ENCODE data around the gene SLAMF9.

Gene SLAMF9

DNA sequence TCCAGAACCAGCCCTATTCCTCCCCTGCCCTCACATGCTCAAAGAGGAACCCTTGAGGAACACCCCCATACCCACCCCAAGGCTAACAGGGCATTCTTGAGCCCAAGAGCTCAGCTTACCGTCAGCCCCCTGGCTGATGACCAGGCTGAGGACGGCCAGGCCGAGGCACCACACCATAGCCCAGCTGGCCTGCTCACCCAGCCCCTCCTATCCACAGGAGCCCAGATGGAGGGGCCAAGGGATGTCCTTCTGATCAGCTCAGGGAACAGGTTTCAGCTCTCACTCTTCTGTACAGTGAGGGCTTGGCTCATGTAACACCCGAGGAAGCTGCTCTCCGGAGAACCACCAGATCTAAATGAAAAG lies 10.8 kb downstream of the SLAMF9 start:
- TF ChIP-seq, protein P1, sequence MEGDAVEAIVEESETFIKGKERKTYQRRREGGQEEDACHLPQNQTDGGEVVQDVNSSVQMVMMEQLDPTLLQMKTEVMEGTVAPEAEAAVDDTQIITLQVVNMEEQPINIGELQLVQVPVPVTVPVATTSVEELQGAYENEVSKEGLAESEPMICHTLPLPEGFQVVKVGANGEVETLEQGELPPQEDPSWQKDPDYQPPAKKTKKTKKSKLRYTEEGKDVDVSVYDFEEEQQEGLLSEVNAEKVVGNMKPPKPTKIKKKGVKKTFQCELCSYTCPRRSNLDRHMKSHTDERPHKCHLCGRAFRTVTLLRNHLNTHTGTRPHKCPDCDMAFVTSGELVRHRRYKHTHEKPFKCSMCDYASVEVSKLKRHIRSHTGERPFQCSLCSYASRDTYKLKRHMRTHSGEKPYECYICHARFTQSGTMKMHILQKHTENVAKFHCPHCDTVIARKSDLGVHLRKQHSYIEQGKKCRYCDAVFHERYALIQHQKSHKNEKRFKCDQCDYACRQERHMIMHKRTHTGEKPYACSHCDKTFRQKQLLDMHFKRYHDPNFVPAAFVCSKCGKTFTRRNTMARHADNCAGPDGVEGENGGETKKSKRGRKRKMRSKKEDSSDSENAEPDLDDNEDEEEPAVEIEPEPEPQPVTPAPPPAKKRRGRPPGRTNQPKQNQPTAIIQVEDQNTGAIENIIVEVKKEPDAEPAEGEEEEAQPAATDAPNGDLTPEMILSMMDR (IDR thresholded peaks at IDR 0.05; ENCODE audit: low read depth, low read length) = no peak

DNA sequence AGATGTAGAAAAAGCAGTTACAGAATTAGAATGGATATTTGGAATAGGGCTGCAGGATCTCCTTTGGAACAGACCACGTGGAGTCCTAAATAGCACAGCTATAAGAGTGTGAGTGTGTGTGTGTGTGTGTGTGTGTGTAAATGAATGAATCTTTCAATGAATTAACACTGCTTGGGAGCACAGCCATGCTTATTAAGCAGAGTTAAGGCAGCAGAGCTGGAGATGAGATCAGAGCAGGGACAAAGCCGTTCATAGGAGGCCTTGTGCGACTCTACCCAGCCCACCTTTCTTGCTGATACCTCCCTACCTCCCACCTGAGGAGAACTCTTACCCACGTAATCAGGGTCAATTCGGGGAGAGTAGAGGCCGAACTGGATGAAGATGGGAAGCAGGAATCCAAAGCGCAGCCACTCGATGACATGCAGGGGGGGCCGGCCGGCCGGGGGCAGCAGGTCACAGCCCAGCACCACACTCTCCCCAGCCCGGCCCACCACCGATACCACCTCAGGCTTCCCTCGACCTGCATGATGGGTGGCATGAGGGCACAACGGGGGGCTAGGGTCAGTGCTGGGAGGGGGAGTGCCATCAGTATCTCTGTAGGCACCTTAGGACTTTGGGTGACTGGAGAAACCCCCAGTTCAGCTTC lies 11.3 kb downstream of the SLAMF9 start:
- DNase-seq (ENCODE audit: extremely low read depth, low read depth) = no peak

More for the DNA sequence above, 10.8 kb downstream of the SLAMF9 start:
- DNase-seq (ENCODE audit: extremely low read depth, low read depth) = no peak

DNA sequence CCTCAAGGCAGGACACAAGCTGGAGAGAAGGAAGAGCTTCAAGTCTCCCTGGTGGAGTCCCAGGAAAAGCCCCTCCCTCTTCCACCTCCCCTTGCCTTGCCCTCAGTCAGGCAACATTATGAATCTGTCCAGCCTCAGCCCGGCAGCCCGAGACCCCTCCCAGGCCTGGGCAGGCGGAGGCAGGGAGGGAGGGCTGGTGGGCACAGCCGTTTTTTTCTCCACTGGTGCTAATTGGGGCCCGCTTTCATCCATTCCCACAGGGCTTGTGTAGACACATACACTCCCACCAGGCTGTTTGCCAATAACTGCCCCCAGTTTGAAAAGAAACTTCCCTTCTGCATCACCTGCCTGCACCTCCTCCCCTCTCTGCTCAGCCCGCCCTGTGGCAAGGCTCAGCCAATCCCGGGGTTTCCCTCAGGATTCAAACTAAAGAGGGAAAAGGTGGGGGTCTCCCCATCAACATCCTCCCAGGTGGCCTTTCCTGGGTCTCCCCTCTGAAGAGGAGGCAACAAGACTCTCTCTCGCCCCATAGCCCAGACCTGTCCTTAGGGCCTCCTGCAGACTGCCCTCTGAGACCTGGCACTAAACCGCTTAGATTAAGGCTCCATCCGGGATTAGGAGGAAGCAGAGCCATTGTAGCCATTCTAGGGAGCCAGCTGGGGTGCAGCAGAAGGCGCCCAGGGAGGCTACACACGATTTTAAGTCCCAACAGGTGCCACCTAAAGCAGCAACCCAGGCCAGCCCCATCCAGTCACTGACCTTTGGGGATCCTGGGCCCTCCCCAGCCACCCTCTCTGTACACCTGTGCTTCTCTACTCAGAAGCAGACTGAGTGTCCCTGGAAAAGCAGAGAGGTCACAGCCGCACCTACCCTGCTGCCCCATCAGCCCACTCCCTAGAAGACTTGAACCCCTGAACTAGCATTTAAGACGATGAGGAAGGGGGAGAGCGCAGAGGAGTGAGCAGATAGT lies 12.2 kb downstream of the SLAMF9 start:
- TF ChIP-seq, protein P1 (IDR thresholded peaks at IDR 0.05; ENCODE audit: low read depth, low read length) = no peak
- DNase-seq (ENCODE audit: extremely low read depth, low read depth) = no peak

More for the DNA sequence above, 11.3 kb downstream of the SLAMF9 start:
- TF ChIP-seq, protein P1 (IDR thresholded peaks at IDR 0.05; ENCODE audit: low read depth, low read length) = no peak

DNA sequence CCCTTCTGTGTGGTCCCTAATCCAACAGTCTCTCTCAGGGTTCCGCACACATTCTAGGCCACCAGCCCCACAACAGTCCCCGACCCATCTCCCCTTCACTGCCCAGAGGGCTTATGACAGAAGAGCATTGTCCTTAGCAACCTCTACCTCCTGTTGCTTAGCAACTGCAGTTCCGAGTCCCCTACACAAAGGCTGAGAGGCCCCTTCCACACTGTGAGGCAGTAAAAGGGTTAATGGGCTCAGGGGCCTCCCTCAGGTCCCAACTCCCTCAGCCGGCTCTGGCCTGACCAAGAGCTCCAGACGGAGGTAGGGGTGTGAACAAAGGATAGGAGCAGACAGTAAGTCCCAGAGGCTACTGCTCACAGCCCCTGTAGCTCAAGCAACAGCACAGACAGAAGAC lies 12.9 kb downstream of the SLAMF9 start:
- TF ChIP-seq, protein P1 (IDR thresholded peaks at IDR 0.05; ENCODE audit: low read depth, low read length) = no peak
- no peak for DNase-seq (ENCODE audit: extremely low read depth, low read depth)

DNA sequence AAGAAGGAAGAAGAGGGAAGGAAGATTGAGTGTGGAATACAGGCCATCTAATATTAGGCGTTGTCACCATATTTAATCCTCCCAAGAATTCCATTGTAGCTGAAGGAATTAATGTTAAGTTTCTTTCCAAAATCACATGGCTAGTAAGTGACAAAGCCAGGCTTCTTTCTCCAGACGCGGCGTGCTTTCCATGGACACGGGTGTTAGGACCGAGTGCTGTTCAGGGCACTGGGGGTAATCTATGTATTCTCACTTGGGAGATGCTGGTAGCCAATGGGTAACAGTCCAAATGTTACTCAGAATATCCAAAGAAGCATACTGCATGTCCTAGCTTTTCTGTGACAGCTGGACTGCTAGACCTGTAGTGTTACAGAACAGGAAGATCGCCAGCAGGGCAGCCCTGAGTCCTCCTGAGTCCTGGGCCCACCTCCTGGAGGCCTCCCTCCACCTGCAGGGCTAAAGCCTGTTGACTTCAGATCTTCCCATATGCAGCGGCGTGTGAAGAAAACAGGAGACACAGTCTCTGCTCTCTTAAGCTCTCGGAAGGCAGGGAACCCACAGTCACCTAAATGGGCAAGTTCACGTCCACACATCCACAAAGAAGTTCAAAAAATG lies 13.9 kb downstream of the SLAMF9 start:
- DNase-seq (ENCODE audit: extremely low read depth, low read depth) = no peak
- TF ChIP-seq, protein P1 (IDR thresholded peaks at IDR 0.05; ENCODE audit: low read depth, low read length) = no peak

DNA sequence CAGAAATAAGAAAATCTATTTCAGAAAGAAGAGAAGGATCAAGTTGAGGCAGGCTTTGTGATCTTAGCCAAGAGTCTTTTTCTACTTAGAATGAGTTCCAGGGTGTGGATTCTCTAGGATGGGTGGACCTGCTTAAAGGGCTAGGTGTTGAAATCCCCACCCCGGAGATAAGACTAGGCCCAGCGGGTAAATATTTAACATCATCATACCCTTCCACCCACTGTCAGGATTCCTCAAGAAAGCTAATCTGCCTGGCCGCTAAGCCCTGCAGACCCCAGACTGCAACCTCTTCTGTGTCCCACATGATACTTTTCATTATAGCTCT lies 14.4 kb downstream of the SLAMF9 start:
- TF ChIP-seq, protein P1 (IDR thresholded peaks at IDR 0.05; ENCODE audit: low read depth, low read length) = no peak
- DNase-seq (ENCODE audit: extremely low read depth, low read depth) = no peak

Data from AG09319 (cell line).